Uterus (tissue), 4 donors: Measurements from ENCODE around the gene TDRD3. TPM values are rescaled to one million over a fixed set of nuclear protein-coding genes. Genes with fewer than 3 reads are reported as not detected.

ENCODE experiments used
- DNase-seq, 2 donors: peaks; one replicate each; pipeline ENCODE4 v3.0.0-alpha.2; 2019 to 2020
- H3K27ac ChIP-seq, 2 donors: fragments of 200-600 bp; sonication (generic); 1 replicate in 1 of 2; 2 replicates in 1 of 2; pipeline ENCODE4 v1.5.1; 2016 to 2018
- H3K27me3 ChIP-seq, 2 donors: fragments of 200-600 bp; sonication (generic); one replicate each; pipeline ENCODE4 v1.5.1; 2018 to 2019; ENCODE audit warnings: control low read depth in 1 of 2
- H3K36me3 ChIP-seq, 2 donors: fragments of 200-600 bp; sonication (generic); one replicate each; pipeline ENCODE4 v1.5.1; 2019; ENCODE audit warnings: control low read depth in 1 of 2
- H3K4me1 ChIP-seq, 2 donors: fragments of 200-600 bp; sonication (generic); one replicate each; pipeline ENCODE4 v1.5.1; 2018 to 2019; ENCODE audit warnings: control low read depth in 1 of 2
- H3K4me3 ChIP-seq, 2 donors: fragments of 200-600 bp; sonication (generic); 1 replicate in 1 of 2; 2 replicates in 1 of 2; pipeline ENCODE4 v1.5.1; 2018 to 2019; ENCODE audit warnings: mild to moderate bottlenecking in 1 of 2
- H3K9me3 ChIP-seq, 2 donors: fragments of 200-600 bp; sonication (generic); one replicate each; pipeline ENCODE4 v1.5.1; 2019; ENCODE audit warnings: control low read depth in 1 of 2
- CTCF ChIP-seq, 4 experiments: fragments of 200-600 bp in 2 of 4; fragments of 450-650 bp in 2 of 4; sonication (generic) in 2 of 4; IDR thresholded peaks; one replicate each; pipeline ENCODE4 v1.5.1; 2016 to 2019; ENCODE audit warnings: antibody characterized with exemption in 4 of 4, mild to moderate bottlenecking in 2 of 4, moderate library complexity in 1 of 4
- POLR2A ChIP-seq, 2 donors: fragments of 450-650 bp; IDR thresholded peaks; one replicate each; pipeline ENCODE4 v1.6.1; 2016; ENCODE audit warnings: antibody characterized with exemption in 2 of 2, mild to moderate bottlenecking in 1 of 2, moderate library complexity in 1 of 2
- intact Hi-C: fragments of 100-400 bp; cut with DNase I; formaldehyde crosslinking; loops from one replicate; pipeline ENCODE4 v1.15.1; 2023; ENCODE audit warnings: low total_unique reads
- total RNA-seq, 4 donors: library from RNA; depleted of rRNA in 3 of 4; stranded (reverse); fragments of >200 nt in 3 of 4; gene quantifications; one replicate each; pipeline versions ENCODE4 v1.1.0 to v1.2.4, GENCODE V29; 2014 to 2023
- donor health status: DM: yes; HTN: yes; CAD: no.

TDRD3 gene
- total RNA-seq, 4 donors from 2014 or later, result 18.2 to 76.8 (median 48.4) TPM

DNA sequence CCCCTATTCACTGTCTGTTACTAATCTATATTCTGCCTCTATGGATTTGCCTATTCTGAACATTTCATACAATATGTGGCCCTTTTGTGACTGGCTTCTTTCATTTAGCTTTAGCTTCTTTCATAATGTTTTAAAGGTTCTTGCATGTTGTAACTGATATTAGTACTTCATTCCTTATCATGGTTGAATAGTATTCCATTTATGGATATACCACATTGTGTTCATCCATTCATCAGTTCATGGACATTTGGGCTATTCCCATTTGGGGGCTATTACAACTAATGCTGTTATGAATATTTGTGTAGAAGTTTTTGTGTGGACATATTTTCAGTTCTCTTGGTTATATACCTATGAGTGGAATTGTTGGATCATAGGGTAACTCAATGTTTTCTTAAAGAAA lies 44.4 kb upstream of the TDRD3 start:
- H3K36me3 ChIP-seq, result no peaks in the 10 kb centered on the region
- intact Hi-C loops, result no loop called here
- no peak for DNase-seq
- no peaks in the 10 kb centered on the region for H3K4me1 ChIP-seq
- no peak overlapping the region for H3K4me3 ChIP-seq
- H3K27ac ChIP-seq, result no peak overlapping the region
- H3K9me3 ChIP-seq, result no peaks in the 10 kb centered on the region
- TF ChIP-seq POLR2A (IDR thresholded peaks at IDR 0.05), result no peak
- no peak for TF ChIP-seq CTCF (IDR thresholded peaks at IDR 0.05)
- H3K27me3 ChIP-seq, result no peaks in the 10 kb centered on the region

DNA sequence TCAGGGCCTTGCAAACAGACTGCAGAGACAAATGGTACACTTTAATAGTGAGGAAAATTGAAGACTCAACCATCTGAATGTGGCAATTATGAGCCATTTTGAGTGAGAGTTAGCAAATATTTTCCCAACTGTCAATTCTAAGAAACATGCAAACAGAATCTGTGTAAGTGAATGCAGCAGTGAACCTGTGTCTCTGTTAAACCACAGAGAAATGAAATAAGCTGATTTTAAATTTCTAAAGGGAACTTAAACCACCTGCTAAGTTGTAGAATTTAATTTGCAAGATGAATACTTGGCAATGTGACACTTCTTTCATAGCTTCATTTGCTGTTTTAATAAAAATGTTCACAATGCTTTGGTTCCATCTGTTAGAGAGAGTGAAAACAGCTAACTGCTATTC lies 42.0 kb upstream of the TDRD3 start:
- intact Hi-C loops, result no loop called here
- Histone ChIP-seq H3K36me3 (no peaks in the 10 kb centered on the region), H3K4me3 (no peak overlapping the region), H3K4me1 (no peaks in the 10 kb centered on the region), H3K9me3 (no peaks in the 10 kb centered on the region), H3K27me3 (no peaks in the 10 kb centered on the region), H3K27ac (no peak overlapping the region)
- no peak for TF ChIP-seq POLR2A (IDR thresholded peaks at IDR 0.05)
- no peak for TF ChIP-seq CTCF (IDR thresholded peaks at IDR 0.05)
- DNase-seq, result no peak

- H3K4me3 ChIP-seq, result no peak overlapping the region
- H3K9me3 ChIP-seq, result no peaks in the 10 kb centered on the region
- H3K36me3 ChIP-seq, result no peaks in the 10 kb centered on the region
- DNase-seq, result no peak
- no peaks in the 10 kb centered on the region for H3K27me3 ChIP-seq
- H3K27ac ChIP-seq, result no peak overlapping the region
- no peak for TF ChIP-seq POLR2A (IDR thresholded peaks at IDR 0.05)
- no peak for TF ChIP-seq CTCF (IDR thresholded peaks at IDR 0.05)
- no peaks in the 10 kb centered on the region for H3K4me1 ChIP-seq
- intact Hi-C loops, result no loop called here
Measured at GRCh38 chr13:60356970-60357369, 40.0 kb upstream of the TDRD3 start.

DNA sequence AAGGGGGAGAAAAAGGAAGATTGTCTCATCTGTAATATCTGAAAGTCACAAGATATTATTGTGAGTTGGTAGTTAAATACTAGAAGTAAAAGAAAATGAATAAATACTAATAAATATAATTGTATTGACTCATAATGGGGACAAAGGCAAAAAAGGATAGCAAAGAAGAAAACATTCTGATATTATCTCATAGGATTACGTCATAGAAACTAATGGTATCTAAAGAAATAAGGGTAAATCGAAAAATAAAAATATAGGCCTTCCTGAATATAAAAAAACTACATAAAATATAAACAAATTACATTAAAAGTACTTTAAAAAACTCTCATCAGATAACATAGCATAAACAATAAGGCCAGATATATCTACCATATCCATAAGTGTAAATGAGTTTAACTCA lies 38.6 kb upstream of the TDRD3 start:
- Histone ChIP-seq H3K36me3 (no peaks in the 10 kb centered on the region), H3K9me3 (no peaks in the 10 kb centered on the region), H3K4me1 (no peaks in the 10 kb centered on the region), H3K27me3 (no peaks in the 10 kb centered on the region), H3K4me3 (no peak overlapping the region), H3K27ac (no peak overlapping the region)
- TF ChIP-seq CTCF (IDR thresholded peaks at IDR 0.05), result no peak
- intact Hi-C loops, result no loop called here
- no peak for DNase-seq

GRCh38 chr13:60363288-60363687 lies 33.7 kb upstream of the TDRD3 start:
- TF ChIP-seq POLR2A (IDR thresholded peaks at IDR 0.05), result no peak
- TF ChIP-seq CTCF (IDR thresholded peaks at IDR 0.05), result no peak
- Histone ChIP-seq H3K9me3 (no peaks in the 10 kb centered on the region), H3K27me3 (no peaks in the 10 kb centered on the region), H3K27ac (no peak overlapping the region), H3K36me3 (no peaks in the 10 kb centered on the region), H3K4me1 (no peaks in the 10 kb centered on the region), H3K4me3 (no peak overlapping the region)
- DNase-seq, result no peak
- intact Hi-C loops, result no loop called here
